Retinal pigment epithelial cell (primary cell): Measurements from ENCODE around the gene MED25.

Experiments
- DNase-seq: peaks from one replicate; pipeline ENCODE4 v3.0.0-alpha.2; 2010; ENCODE audit warnings: low read depth
- H3K4me3 ChIP-seq: 2 replicates; pipeline ENCODE4 v1.5.1; 2011; ENCODE audit warnings: mild to moderate bottlenecking, low read length, control low read depth, moderate library complexity
- TF ChIP-seq, protein P1 (sequence below): conservative IDR thresholded peaks from 2 replicates; pipeline ENCODE4 v1.5.1; 2011; ENCODE audit warnings: low read depth, low read length, control low read depth, inconsistent platforms

The MED25 gene

GRCh38 chr19:49883094-49883493 lies 65.0 kb downstream of the MED25 start:
- H3K4me3 ChIP-seq = no peak overlapping the region
- TF ChIP-seq, protein P1, sequence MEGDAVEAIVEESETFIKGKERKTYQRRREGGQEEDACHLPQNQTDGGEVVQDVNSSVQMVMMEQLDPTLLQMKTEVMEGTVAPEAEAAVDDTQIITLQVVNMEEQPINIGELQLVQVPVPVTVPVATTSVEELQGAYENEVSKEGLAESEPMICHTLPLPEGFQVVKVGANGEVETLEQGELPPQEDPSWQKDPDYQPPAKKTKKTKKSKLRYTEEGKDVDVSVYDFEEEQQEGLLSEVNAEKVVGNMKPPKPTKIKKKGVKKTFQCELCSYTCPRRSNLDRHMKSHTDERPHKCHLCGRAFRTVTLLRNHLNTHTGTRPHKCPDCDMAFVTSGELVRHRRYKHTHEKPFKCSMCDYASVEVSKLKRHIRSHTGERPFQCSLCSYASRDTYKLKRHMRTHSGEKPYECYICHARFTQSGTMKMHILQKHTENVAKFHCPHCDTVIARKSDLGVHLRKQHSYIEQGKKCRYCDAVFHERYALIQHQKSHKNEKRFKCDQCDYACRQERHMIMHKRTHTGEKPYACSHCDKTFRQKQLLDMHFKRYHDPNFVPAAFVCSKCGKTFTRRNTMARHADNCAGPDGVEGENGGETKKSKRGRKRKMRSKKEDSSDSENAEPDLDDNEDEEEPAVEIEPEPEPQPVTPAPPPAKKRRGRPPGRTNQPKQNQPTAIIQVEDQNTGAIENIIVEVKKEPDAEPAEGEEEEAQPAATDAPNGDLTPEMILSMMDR = no peak
- DNase-seq = no peak

DNA sequence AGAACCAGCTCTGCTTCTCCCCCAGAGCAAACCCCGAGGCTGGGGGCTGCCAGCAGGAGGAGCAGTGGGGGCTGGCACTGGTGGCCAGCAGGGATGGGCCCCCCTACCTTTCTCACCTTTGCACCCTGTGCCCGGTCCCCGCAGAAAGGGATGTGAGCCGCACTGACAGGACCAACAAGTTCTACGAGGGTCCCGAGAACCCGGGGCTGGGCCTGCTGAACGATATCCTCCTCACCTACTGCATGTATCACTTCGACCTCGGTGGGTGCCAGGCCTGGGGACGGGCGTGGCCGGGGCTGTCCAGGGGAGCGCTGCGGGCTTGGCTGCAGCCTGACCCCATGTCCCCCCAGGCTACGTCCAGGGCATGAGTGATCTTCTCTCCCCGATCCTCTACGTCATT lies 66.0 kb downstream of the MED25 start:
- no peak overlapping the region for H3K4me3 ChIP-seq
- TF ChIP-seq, protein P1 = no peak
- DNase-seq = no peak

DNA sequence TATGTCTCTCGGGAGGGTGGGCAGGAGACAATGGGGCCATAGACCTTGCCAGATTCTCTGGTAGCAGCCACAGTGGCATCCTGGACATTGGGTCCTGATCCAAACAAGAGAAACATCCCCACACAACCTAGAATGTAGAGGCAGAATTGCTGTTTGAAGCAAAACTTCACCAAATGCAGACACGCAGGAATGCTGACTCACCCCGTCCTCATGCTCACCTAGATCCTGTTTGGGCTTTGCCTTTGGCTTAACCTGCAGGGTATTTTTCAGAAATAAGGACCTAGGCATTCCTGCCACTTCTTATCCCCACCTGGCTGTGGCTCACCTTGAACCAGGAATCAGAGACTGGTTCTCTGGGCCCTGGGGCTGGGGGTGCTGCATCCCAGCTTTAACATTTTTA lies 66.7 kb downstream of the MED25 start:
- DNase-seq = no peak
- TF ChIP-seq, protein P1 = no peak
- no peak overlapping the region for H3K4me3 ChIP-seq
